ENCODE results near the gene CHCHD3. TPM values are rescaled to one million over a fixed set of nuclear protein-coding genes. Genes with fewer than 3 reads are reported as not detected.
A peak's percentile ranks its signal among the peaks of the same experiment; 100 is the strongest.

Gene CHCHD3
- total and polyA plus RNA-seq, 4 donors, result 48.8 to 71.0 (median 58.7) TPM

DNA sequence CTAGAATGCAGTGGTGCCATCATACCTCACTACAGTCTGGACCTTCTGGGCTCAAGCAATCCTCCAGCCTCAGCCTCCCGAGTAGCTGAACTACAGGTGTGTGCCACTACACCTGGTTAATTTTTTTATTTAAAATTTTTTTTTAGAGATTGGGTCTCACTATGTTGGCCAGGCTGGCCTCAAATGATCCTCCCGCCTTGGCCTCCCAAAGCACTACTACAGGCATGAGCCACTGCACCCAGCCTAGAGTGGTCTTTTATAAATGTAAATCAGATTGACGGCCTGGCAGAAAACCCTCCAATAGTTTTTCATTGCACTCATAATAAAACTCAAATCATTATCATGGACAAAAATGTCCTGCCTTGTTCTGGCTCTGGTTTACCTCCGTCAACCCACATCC, 303.9 kb downstream of the CHCHD3 start:
- Histone ChIP-seq H3K4me1 (ENCODE audit: control insufficient read depth, insufficient read depth, low read length) (peaks cover 4% of the 10 kb centered on the region), H3K27me3 (ENCODE audit: control insufficient read depth, insufficient read depth, low read length) (no peaks in the 10 kb centered on the region), H3K36me3 (ENCODE audit: control insufficient read depth, insufficient read depth, low read length) (no peaks in the 10 kb centered on the region), H3K9me3 (ENCODE audit: control insufficient read depth, insufficient read depth, low read length) (no peaks in the 10 kb centered on the region), H3K4me3 (ENCODE audit: low read depth, low read length) (no peak overlapping the region), H3K27ac (ENCODE audit: low read depth, low read length) (no peak overlapping the region)
- no peak for DNase-seq (ENCODE audit: low read depth in 4 of 6, low spot score in 6 of 6)
- WGBS (ENCODE audit: insufficient coverage), result 96% methylated on average over 2 of the region's 4 CpGs

DNA sequence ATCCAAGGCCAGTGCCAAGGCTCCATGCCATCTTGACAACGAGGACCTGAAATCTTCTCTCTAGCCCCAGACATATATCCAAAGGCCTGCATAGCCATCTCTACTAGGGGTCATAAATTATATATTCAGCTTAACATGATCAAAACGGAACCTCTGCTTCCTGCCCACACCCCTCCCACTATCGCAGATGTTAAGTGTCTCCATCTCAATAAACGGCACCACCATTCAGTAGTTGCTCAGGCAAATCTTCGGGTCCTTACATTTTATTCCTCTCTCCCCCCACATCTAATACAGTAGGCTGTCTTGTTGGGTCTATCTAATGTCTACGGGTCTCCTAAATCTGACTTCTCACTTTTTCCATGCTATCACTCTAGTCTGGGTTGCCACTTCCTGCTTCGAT, 304.5 kb downstream of the CHCHD3 start:
- no peak for DNase-seq (ENCODE audit: low read depth in 4 of 6, low spot score in 6 of 6)
- peaks cover 4% of the 10 kb centered on the region for H3K4me1 ChIP-seq (ENCODE audit: control insufficient read depth, insufficient read depth, low read length)
- no peaks in the 10 kb centered on the region for H3K27me3 ChIP-seq (ENCODE audit: control insufficient read depth, insufficient read depth, low read length)
- H3K36me3 ChIP-seq (ENCODE audit: control insufficient read depth, insufficient read depth, low read length), result no peaks in the 10 kb centered on the region
- H3K9me3 ChIP-seq (ENCODE audit: control insufficient read depth, insufficient read depth, low read length), result no peaks in the 10 kb centered on the region
- no peak overlapping the region for H3K27ac ChIP-seq (ENCODE audit: low read depth, low read length)
- no peak overlapping the region for H3K4me3 ChIP-seq (ENCODE audit: low read depth, low read length)
- 93% methylated on average over 6 of the region's 7 CpGs for WGBS (ENCODE audit: insufficient coverage)

DNA sequence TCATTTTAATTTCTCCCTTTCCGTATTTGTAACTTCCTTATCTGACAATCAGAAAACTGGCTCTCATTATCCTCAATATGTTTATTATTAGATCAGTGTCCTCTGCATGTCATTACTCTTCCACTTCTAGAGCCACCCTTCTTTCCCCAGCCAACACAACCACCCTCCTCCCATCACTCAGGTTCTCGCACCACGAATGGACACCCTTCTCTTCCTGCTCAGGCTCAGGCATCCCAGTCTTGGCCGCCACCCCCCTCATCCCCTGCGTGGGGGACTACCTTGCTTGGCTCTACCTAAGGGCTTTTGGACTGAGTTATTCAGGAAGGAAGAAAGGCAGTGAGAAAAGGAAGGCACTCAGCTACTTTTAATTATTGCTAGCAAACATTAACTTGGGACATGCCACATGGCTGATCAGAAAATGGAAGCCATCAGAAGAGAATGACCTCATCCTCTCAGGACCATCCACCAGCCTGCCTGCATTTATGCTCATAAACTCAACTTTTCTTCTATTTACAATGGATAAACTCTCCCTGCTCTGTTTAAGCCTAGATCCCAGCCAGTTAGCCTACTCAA, 305.8 kb downstream of the CHCHD3 start:
- WGBS (ENCODE audit: insufficient coverage), result 92% methylated on average over 2 of the region's 5 CpGs
- H3K4me1 ChIP-seq (ENCODE audit: control insufficient read depth, insufficient read depth, low read length), result peaks cover 8% of the 10 kb centered on the region
- no peaks in the 10 kb centered on the region for H3K27me3 ChIP-seq (ENCODE audit: control insufficient read depth, insufficient read depth, low read length)
- H3K9me3 ChIP-seq (ENCODE audit: control insufficient read depth, insufficient read depth, low read length), result no peaks in the 10 kb centered on the region
- H3K27ac ChIP-seq (ENCODE audit: low read depth, low read length), result no peak overlapping the region
- H3K36me3 ChIP-seq (ENCODE audit: control insufficient read depth, insufficient read depth, low read length), result no peaks in the 10 kb centered on the region
- H3K4me3 ChIP-seq (ENCODE audit: low read depth, low read length), result no peak overlapping the region
- DNase-seq (ENCODE audit: low read depth in 4 of 6, low spot score in 6 of 6), result no peak

DNA sequence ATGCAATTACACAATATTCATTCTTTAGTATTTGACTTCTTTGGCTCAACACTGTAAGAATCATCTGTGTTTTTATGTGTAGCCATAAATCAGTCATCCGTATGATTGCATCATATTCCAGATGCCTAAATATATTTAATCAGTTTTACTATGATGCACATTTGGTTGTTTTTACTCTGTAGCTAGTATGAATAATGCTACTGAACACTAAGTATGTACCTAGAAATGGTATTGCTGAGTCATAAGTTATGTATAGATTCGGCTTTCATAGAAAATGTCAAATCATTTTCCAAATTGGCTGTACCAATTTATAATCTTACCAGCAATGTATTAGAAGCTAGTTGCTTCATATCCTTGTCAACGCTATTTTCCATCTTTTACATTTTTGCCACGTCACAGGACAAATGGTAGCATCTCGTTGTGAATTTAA, 308.3 kb downstream of the CHCHD3 start:
- peaks cover 4% of the 10 kb centered on the region for H3K4me1 ChIP-seq (ENCODE audit: control insufficient read depth, insufficient read depth, low read length)
- peak in 1 of 6 donors; percentile 41 for DNase-seq (ENCODE audit: low read depth in 4 of 6, low spot score in 6 of 6)
- H3K36me3 ChIP-seq (ENCODE audit: control insufficient read depth, insufficient read depth, low read length), result no peaks in the 10 kb centered on the region
- WGBS (ENCODE audit: insufficient coverage), result no CpG with 5 or more reads among the region's 5 CpGs
- H3K9me3 ChIP-seq (ENCODE audit: control insufficient read depth, insufficient read depth, low read length), result peaks cover 9% of the 10 kb centered on the region
- no peaks in the 10 kb centered on the region for H3K27me3 ChIP-seq (ENCODE audit: control insufficient read depth, insufficient read depth, low read length)
- H3K27ac ChIP-seq (ENCODE audit: low read depth, low read length), result no peak overlapping the region
- no peak overlapping the region for H3K4me3 ChIP-seq (ENCODE audit: low read depth, low read length)

DNA sequence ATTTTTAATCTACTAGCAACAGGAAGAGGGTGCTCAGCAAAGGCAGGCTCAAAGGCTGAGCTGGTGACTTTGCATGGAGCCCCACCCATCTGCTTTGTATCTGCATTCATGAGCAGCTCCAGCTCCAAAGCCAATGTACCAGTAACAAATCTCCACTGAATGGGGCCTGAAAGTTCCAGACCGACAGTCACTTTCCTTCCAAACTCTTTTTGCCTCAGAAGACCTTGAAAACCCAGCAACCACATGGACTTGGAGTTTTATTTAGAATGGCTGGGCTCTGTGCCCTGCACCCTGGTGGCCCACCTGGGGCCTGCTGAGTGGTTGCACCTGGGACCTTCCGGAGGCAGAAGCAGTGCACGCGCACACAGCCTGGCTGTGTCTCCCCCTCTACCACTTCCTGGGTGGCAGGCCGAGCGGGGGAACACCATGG, 310.6 kb downstream of the CHCHD3 start:
- 82% methylated on average over 5 of the region's 6 CpGs for WGBS (ENCODE audit: insufficient coverage)
- Histone ChIP-seq H3K27ac (ENCODE audit: low read depth, low read length) (no peak overlapping the region), H3K4me3 (ENCODE audit: low read depth, low read length) (no peak overlapping the region), H3K9me3 (ENCODE audit: control insufficient read depth, insufficient read depth, low read length) (peaks cover 9% of the 10 kb centered on the region), H3K4me1 (ENCODE audit: control insufficient read depth, insufficient read depth, low read length) (peaks cover 4% of the 10 kb centered on the region), H3K27me3 (ENCODE audit: control insufficient read depth, insufficient read depth, low read length) (no peaks in the 10 kb centered on the region), H3K36me3 (ENCODE audit: control insufficient read depth, insufficient read depth, low read length) (no peaks in the 10 kb centered on the region)
- DNase-seq (ENCODE audit: low read depth in 4 of 6, low spot score in 6 of 6), result no peak

DNA sequence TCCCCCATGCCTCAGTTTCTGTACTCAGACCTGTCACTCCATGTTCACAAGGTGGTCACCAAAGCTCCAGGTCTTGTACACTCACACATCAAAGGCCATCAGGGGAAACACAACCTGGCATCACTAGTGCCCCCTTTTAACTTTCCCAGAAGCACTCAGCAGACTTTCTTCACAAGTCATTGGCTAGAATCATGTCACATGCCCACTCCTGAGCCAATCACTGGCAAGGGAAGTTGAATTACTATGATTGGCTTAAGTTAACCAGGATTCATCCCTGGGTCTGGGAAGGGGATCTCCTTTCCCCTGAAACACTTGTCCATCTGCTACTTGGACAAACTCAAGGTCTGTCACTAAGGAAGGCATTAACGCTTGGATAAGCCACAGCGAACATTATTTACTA, 311.8 kb downstream of the CHCHD3 start:
- H3K27me3 ChIP-seq (ENCODE audit: control insufficient read depth, insufficient read depth, low read length), result no peaks in the 10 kb centered on the region
- DNase-seq (ENCODE audit: low read depth in 4 of 6, low spot score in 6 of 6), result no peak
- no peak overlapping the region for H3K4me3 ChIP-seq (ENCODE audit: low read depth, low read length)
- H3K9me3 ChIP-seq (ENCODE audit: control insufficient read depth, insufficient read depth, low read length), result peaks cover 9% of the 10 kb centered on the region
- WGBS (ENCODE audit: insufficient coverage), result no CpG with 5 or more reads among the region's 2 CpGs
- no peaks in the 10 kb centered on the region for H3K36me3 ChIP-seq (ENCODE audit: control insufficient read depth, insufficient read depth, low read length)
- no peak overlapping the region for H3K27ac ChIP-seq (ENCODE audit: low read depth, low read length)
- peaks cover 4% of the 10 kb centered on the region for H3K4me1 ChIP-seq (ENCODE audit: control insufficient read depth, insufficient read depth, low read length)

DNA sequence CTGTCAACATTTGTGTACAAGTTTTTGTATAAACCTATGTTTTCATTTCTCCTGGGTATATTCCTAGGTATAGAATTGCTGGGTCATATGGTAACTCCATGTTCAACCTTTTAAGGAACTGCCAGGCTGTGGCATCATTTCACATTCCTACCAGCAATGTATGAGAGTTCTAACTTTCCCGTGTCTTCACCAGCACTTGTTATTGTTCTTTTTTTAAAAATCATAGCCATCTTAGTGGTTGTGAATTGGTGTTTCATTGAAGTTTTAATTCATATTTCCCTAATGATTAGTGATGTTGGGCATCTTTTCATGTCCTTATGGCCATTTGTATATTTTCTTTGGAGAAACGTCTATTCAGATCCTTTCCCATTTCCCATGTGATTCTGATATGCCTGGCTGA, 312.6 kb downstream of the CHCHD3 start:
- H3K4me3 ChIP-seq (ENCODE audit: low read depth, low read length), result no peak overlapping the region
- WGBS (ENCODE audit: insufficient coverage), result no CpG with 5 or more reads among the region's 2 CpGs
- no peaks in the 10 kb centered on the region for H3K36me3 ChIP-seq (ENCODE audit: control insufficient read depth, insufficient read depth, low read length)
- no peak for DNase-seq (ENCODE audit: low read depth in 4 of 6, low spot score in 6 of 6)
- peaks cover 9% of the 10 kb centered on the region for H3K9me3 ChIP-seq (ENCODE audit: control insufficient read depth, insufficient read depth, low read length)
- no peaks in the 10 kb centered on the region for H3K27me3 ChIP-seq (ENCODE audit: control insufficient read depth, insufficient read depth, low read length)
- no peak overlapping the region for H3K27ac ChIP-seq (ENCODE audit: low read depth, low read length)
- peaks cover 4% of the 10 kb centered on the region for H3K4me1 ChIP-seq (ENCODE audit: control insufficient read depth, insufficient read depth, low read length)

DNA sequence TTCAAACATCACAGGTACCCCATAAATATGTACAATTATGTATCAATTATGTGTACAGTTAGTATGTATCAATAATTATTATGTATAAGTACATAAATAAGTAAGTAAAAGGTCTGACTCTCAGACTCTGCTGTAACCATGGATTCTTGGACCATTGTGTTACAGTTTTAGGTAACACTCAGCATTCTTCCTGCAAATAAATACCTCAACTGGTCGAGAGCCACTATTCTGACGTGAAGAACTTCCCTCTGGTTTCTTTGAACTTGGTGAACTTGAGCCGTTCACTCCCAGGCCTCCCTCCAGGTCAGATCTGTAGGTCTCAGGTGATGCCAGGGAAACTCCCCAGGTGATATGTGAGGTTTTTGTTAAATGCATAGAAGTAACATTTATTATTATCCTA, 313.8 kb downstream of the CHCHD3 start:
- H3K27ac ChIP-seq (ENCODE audit: low read depth, low read length), result no peak overlapping the region
- H3K9me3 ChIP-seq (ENCODE audit: control insufficient read depth, insufficient read depth, low read length), result peaks cover 9% of the 10 kb centered on the region
- WGBS (ENCODE audit: insufficient coverage), result no CpG with 5 or more reads among the region's 3 CpGs
- H3K27me3 ChIP-seq (ENCODE audit: control insufficient read depth, insufficient read depth, low read length), result no peaks in the 10 kb centered on the region
- peaks cover 4% of the 10 kb centered on the region for H3K4me1 ChIP-seq (ENCODE audit: control insufficient read depth, insufficient read depth, low read length)
- DNase-seq (ENCODE audit: low read depth in 4 of 6, low spot score in 6 of 6), result no peak
- no peak overlapping the region for H3K4me3 ChIP-seq (ENCODE audit: low read depth, low read length)
- no peaks in the 10 kb centered on the region for H3K36me3 ChIP-seq (ENCODE audit: control insufficient read depth, insufficient read depth, low read length)

DNA sequence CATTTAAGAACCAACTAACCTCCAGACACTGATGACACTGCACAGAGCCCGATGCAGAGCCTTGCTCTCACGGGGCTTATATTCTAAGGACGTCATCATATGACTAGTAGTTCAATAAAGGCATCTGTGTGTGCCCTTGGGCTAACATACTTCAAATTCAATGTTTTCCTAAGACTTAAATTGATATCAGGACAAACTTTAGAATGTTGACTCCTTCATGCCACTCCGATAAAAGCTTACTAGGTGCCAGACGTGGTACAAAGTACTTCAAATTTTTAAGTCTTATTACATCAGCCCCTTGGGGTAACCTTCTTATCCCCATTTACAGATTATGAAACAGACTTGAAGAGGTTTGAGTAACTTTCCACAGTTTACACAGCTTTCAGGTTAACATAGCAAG, 314.5 kb downstream of the CHCHD3 start:
- no peak for DNase-seq (ENCODE audit: low read depth in 4 of 6, low spot score in 6 of 6)
- WGBS (ENCODE audit: insufficient coverage), result no CpG with 5 or more reads among the region's 5 CpGs
- Histone ChIP-seq H3K36me3 (ENCODE audit: control insufficient read depth, insufficient read depth, low read length) (no peaks in the 10 kb centered on the region), H3K4me3 (ENCODE audit: low read depth, low read length) (no peak overlapping the region), H3K27ac (ENCODE audit: low read depth, low read length) (no peak overlapping the region), H3K9me3 (ENCODE audit: control insufficient read depth, insufficient read depth, low read length) (peaks cover 9% of the 10 kb centered on the region), H3K4me1 (ENCODE audit: control insufficient read depth, insufficient read depth, low read length) (peaks cover 4% of the 10 kb centered on the region), H3K27me3 (ENCODE audit: control insufficient read depth, insufficient read depth, low read length) (no peaks in the 10 kb centered on the region)

DNA sequence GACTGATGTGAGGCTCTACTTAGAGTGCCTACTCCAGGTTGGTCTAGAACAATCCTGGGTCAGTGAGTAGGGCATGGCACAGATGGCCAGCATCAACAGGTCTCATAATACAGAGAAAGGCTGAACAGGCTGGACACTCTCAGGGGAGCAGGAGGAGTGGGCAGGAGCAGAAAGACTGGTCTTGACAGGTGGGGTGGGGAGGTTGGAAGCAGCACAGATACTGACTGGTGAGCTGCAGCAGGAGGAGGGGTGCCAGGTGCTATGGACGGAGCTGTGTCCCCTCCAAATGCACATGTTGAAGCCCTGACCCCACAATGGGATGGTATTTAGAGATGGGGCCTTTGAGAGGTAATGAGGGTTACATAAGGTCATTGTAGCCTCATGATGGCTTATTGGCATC, 315.2 kb downstream of the CHCHD3 start:
- no peak overlapping the region for H3K27ac ChIP-seq (ENCODE audit: low read depth, low read length)
- no peaks in the 10 kb centered on the region for H3K27me3 ChIP-seq (ENCODE audit: control insufficient read depth, insufficient read depth, low read length)
- H3K9me3 ChIP-seq (ENCODE audit: control insufficient read depth, insufficient read depth, low read length), result peaks cover 9% of the 10 kb centered on the region
- 86% methylated on average over 1 of the region's 1 CpG for WGBS (ENCODE audit: insufficient coverage)
- H3K4me3 ChIP-seq (ENCODE audit: low read depth, low read length), result no peak overlapping the region
- H3K4me1 ChIP-seq (ENCODE audit: control insufficient read depth, insufficient read depth, low read length), result peaks cover 4% of the 10 kb centered on the region
- no peaks in the 10 kb centered on the region for H3K36me3 ChIP-seq (ENCODE audit: control insufficient read depth, insufficient read depth, low read length)
- DNase-seq (ENCODE audit: low read depth in 4 of 6, low spot score in 6 of 6), result no peak

All from spinal cord (tissue), 10 donors.